ENCODE results near the gene EEA1. TPM values are rescaled to one million over a fixed set of nuclear protein-coding genes. Genes with fewer than 3 reads are reported as not detected.

Gene EEA1
- total and polyA plus RNA-seq, 2 of the 4 experiments (the other 2 are of a cell fraction): 4.6 to 12.5 TPM

- TF ChIP-seq, protein P1, sequence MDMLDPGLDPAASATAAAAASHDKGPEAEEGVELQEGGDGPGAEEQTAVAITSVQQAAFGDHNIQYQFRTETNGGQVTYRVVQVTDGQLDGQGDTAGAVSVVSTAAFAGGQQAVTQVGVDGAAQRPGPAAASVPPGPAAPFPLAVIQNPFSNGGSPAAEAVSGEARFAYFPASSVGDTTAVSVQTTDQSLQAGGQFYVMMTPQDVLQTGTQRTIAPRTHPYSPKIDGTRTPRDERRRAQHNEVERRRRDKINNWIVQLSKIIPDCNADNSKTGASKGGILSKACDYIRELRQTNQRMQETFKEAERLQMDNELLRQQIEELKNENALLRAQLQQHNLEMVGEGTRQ (IDR thresholded peaks at IDR 0.05; ENCODE audit: low read depth, low read length): no peak
- no peak for TF ChIP-seq CEBPB (IDR thresholded peaks at IDR 0.05; ENCODE audit: low read depth, low read length)
- TF ChIP-seq RAD21 (IDR thresholded peaks at IDR 0.05; ENCODE audit: low read length): no peak
- TF ChIP-seq MXI1 (IDR thresholded peaks at IDR 0.05; ENCODE audit: borderline replicate concordance, low read depth, low read length): no peak
- TF ChIP-seq MAZ (IDR thresholded peaks at IDR 0.05; ENCODE audit: borderline replicate concordance, low read depth, low read length): no peak
- no peak for TF ChIP-seq POLR2A (IDR thresholded peaks at IDR 0.05; ENCODE audit: low read depth, low read length)
- TF ChIP-seq MAFK (IDR thresholded peaks at IDR 0.05; ENCODE audit: low read depth, low read length): no peak
Measured at GRCh38 chr12:92890601-92891106, 38.4 kb downstream of the EEA1 start (continued).
